ENCODE results near the gene PDCD2L.

- TF ChIP-seq CTCF (conservative IDR thresholded peaks at IDR 0.05; ENCODE audit: low read depth, low read length): no peak
- no peak for TF ChIP-seq EZH2 (IDR thresholded peaks at IDR 0.05; ENCODE audit: borderline replicate concordance, low read depth, low read length, poor library complexity, severe bottlenecking)
Observed at GRCh38 chr19:34426096-34426661, 22.0 kb downstream of the PDCD2L start.
